Naive B cell (primary cell): ENCODE data around the gene ADAMTSL3. TPM values are rescaled to one million over a fixed set of nuclear protein-coding genes. Genes with fewer than 3 reads are reported as not detected.

Source experiments
- ATAC-seq, 2 donors: fragments of 150-1000 bp; cut with Tn5 transposase; 2 replicates each; pipeline ENCODE4 v1.10.0; 2021; ENCODE audit warnings: low read depth in 2 of 2, mild to moderate bottlenecking in 2 of 2, moderate library complexity in 2 of 2
- DNase-seq: peaks from one replicate; pipeline ENCODE4 v3.0.0; 2022
- H3K27ac Mint-ChIP-seq, 6 donors: one replicate each; pipeline ENCODE4 v1.8.0; 2020 to 2022; ENCODE audit warnings: mild to moderate bottlenecking in 6 of 6, mixed read lengths in 6 of 6, moderate library complexity in 5 of 6, inconsistent platforms in 2 of 6
- H3K27me3 Mint-ChIP-seq, 3 donors: one replicate each; pipeline ENCODE4 v1.8.0; 2021 to 2022; ENCODE audit warnings: mixed read lengths in 3 of 3, mild to moderate bottlenecking in 1 of 3
- H3K36me3 Mint-ChIP-seq, 2 donors: one replicate each; pipeline ENCODE4 v1.8.0; 2020 to 2022; ENCODE audit warnings: mixed read lengths in 2 of 2, inconsistent platforms in 1 of 2, mild to moderate bottlenecking in 1 of 2
- H3K4me1 Mint-ChIP-seq, 3 donors: one replicate each; pipeline ENCODE4 v1.8.0; 2020 to 2022; ENCODE audit warnings: mixed read lengths in 3 of 3, inconsistent platforms in 1 of 3, mild to moderate bottlenecking in 1 of 3, moderate library complexity in 1 of 3
- H3K4me3 Mint-ChIP-seq, 8 donors: one replicate each; pipeline ENCODE4 v1.8.0; 2020 to 2022; ENCODE audit warnings: mild to moderate bottlenecking in 8 of 8, mixed read lengths in 8 of 8, moderate library complexity in 8 of 8, inconsistent platforms in 2 of 8
- H3K9me3 Mint-ChIP-seq, 7 donors: one replicate each; pipeline ENCODE4 v1.8.0; 2020 to 2022; ENCODE audit warnings: mixed read lengths in 7 of 7, mild to moderate bottlenecking in 5 of 7, inconsistent platforms in 2 of 7, moderate library complexity in 1 of 7
- polyA plus RNA-seq, 6 donors: library from polyadenylated mRNA; unstranded; fragments of 300-500 nt; fragmentation: Illumina TruSeq; gene quantifications; one replicate each; pipeline ENCODE4 v1.2.3, GENCODE V29; 2021; ENCODE audit warnings: low read depth in 6 of 6

The ADAMTSL3 gene
- polyA plus RNA-seq, 6 donors from 2014 or later: not detected

DNA sequence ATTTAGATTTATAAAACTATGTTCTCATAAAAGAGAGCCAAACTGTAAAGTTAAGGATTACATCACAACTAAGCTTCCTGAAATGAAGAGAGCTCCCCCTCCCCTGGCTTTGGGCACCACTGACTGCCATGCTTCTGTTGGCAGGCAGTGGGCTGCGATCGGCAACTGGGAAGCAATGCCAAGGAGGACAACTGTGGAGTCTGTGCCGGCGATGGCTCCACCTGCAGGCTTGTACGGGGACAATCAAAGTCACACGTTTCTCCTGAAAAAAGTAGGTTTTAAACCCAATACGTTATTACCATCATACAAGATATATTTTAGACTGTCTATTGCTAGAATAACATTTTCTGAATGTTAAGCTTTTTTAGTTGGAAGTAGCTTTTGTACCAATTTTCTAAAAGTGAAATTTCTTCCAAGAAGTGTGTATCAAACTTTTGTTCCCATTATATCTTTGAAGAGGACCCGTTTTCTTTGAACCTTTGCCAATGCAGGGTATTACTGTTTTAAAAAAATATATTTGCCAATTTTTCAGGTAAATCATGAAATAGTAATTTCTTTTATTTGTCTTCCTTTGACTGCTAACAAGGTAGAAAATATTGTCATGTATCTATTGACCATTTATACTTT, 184.1 kb downstream of the ADAMTSL3 start:
- no peak overlapping the region for H3K4me3 Mint-ChIP-seq
- H3K36me3 Mint-ChIP-seq: no peaks in the 10 kb centered on the region
- no peak for DNase-seq
- peaks cover 0 to 4% (median 0%) of the 10 kb centered on the region in 3 donors for H3K27me3 Mint-ChIP-seq
- H3K27ac Mint-ChIP-seq: no peak overlapping the region
- H3K9me3 Mint-ChIP-seq: peaks cover 0 to 6% (median 0%) of the 10 kb centered on the region in 7 donors
- no peaks in the 10 kb centered on the region for H3K4me1 Mint-ChIP-seq
- no peak for ATAC-seq

DNA sequence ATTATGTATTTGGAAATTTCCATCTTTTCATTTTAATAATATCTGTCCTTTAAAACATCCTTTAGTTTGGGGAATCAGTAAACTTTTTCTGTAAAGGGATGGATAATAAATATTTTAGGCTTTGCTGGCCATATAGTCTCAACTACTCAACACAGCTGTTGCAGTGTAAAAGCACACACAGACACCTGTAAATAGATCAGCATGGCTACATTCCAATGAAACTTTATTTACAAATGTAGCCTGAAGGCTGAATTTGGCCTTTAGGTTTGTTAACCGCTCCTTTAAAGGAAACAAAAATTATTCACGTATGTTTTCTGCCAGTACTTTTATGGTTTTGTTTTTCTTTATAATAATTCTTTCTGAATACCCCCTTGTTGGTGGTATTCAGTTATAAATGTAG, 184.8 kb downstream of the ADAMTSL3 start:
- H3K9me3 Mint-ChIP-seq: peaks cover 0 to 6% (median 0%) of the 10 kb centered on the region in 7 donors
- H3K27ac Mint-ChIP-seq: no peak overlapping the region
- DNase-seq: no peak
- peaks cover 0 to 4% (median 0%) of the 10 kb centered on the region in 3 donors for H3K27me3 Mint-ChIP-seq
- H3K4me3 Mint-ChIP-seq: no peak overlapping the region
- H3K4me1 Mint-ChIP-seq: no peaks in the 10 kb centered on the region
- no peak for ATAC-seq
- H3K36me3 Mint-ChIP-seq: no peaks in the 10 kb centered on the region

DNA sequence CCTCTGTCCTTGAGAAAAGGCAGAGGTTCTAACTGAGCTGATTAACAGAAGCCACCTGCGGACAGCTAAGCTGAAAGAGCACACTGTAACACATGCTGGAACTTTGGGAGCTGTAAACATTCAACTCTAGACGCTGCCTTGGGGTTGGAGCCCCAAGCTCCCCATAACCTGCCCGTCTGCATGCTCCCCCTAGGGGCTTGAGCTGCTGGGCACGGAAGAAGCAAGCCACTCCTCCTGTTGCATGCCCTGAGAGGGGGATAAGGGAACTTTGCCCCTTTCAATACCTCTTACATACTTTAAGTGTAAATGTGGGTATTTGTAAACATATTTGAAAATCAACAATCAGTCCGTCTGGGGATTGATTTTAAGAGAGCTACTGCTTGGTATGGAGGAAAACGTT, 188.4 kb downstream of the ADAMTSL3 start:
- Mint-ChIP-seq H3K27me3 (peaks cover 0 to 8% (median 7%) of the 10 kb centered on the region in 3 donors), H3K27ac (no peak overlapping the region), H3K36me3 (no peaks in the 10 kb centered on the region), H3K9me3 (peaks cover 0 to 11% (median 0%) of the 10 kb centered on the region in 7 donors), H3K4me1 (no peaks in the 10 kb centered on the region), H3K4me3 (no peak overlapping the region)
- no peak for ATAC-seq
- DNase-seq: no peak

- H3K4me3 Mint-ChIP-seq: no peak overlapping the region
- H3K27ac Mint-ChIP-seq: no peak overlapping the region
- H3K4me1 Mint-ChIP-seq: no peaks in the 10 kb centered on the region
- DNase-seq: no peak
- no peaks in the 10 kb centered on the region for H3K36me3 Mint-ChIP-seq
- peaks cover 0 to 8% (median 7%) of the 10 kb centered on the region in 3 donors for H3K27me3 Mint-ChIP-seq
- no peak for ATAC-seq
- peaks cover 0 to 11% (median 0%) of the 10 kb centered on the region in 7 donors for H3K9me3 Mint-ChIP-seq
These were observed 189.5 kb downstream of the ADAMTSL3 start for GRCh38 chr15:83843471-83843871.

GRCh38 chr15:83844742-83845141, 190.8 kb downstream of the ADAMTSL3 start:
- no peak for ATAC-seq
- Mint-ChIP-seq H3K27ac (no peak overlapping the region), H3K4me3 (no peak overlapping the region), H3K4me1 (no peaks in the 10 kb centered on the region), H3K36me3 (no peaks in the 10 kb centered on the region), H3K27me3 (peaks cover 0 to 7% (median 4%) of the 10 kb centered on the region in 3 donors), H3K9me3 (peaks cover 0 to 11% (median 0%) of the 10 kb centered on the region in 7 donors)
- no peak for DNase-seq

DNA sequence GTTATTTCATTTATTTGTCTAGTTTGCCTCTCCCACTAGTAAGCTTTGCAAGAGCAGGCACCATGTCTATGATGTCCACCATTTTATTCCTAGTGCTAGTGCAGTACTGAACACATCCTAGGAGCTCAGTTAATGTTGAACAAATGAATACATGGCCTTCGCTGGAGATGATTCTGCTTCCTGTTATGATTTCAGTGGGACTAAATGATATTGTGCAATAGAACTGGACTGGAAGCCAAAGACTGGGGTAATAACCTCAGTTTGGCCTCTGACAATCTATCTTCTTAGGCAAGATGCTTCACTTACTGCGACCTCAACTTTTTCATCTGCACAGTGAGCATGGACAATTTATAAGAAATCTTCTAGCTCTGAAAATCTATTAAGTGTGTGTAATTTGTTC, 191.3 kb downstream of the ADAMTSL3 start:
- H3K36me3 Mint-ChIP-seq: no peaks in the 10 kb centered on the region
- DNase-seq: no peak
- H3K27me3 Mint-ChIP-seq: peaks cover 0 to 7% (median 4%) of the 10 kb centered on the region in 3 donors
- H3K27ac Mint-ChIP-seq: no peak overlapping the region
- no peak for ATAC-seq
- peaks cover 0 to 7% (median 0%) of the 10 kb centered on the region in 7 donors for H3K9me3 Mint-ChIP-seq
- H3K4me3 Mint-ChIP-seq: no peak overlapping the region
- no peaks in the 10 kb centered on the region for H3K4me1 Mint-ChIP-seq

GRCh38 chr15:83846847-83847246, 192.9 kb downstream of the ADAMTSL3 start:
- peaks cover 0 to 5% (median 0%) of the 10 kb centered on the region in 7 donors for H3K9me3 Mint-ChIP-seq
- no peaks in the 10 kb centered on the region for H3K4me1 Mint-ChIP-seq
- H3K36me3 Mint-ChIP-seq: no peaks in the 10 kb centered on the region
- H3K4me3 Mint-ChIP-seq: no peak overlapping the region
- no peak overlapping the region for H3K27ac Mint-ChIP-seq
- peaks cover 0 to 7% (median 4%) of the 10 kb centered on the region in 3 donors for H3K27me3 Mint-ChIP-seq
- DNase-seq (no peak), ATAC-seq (no peak)

DNA sequence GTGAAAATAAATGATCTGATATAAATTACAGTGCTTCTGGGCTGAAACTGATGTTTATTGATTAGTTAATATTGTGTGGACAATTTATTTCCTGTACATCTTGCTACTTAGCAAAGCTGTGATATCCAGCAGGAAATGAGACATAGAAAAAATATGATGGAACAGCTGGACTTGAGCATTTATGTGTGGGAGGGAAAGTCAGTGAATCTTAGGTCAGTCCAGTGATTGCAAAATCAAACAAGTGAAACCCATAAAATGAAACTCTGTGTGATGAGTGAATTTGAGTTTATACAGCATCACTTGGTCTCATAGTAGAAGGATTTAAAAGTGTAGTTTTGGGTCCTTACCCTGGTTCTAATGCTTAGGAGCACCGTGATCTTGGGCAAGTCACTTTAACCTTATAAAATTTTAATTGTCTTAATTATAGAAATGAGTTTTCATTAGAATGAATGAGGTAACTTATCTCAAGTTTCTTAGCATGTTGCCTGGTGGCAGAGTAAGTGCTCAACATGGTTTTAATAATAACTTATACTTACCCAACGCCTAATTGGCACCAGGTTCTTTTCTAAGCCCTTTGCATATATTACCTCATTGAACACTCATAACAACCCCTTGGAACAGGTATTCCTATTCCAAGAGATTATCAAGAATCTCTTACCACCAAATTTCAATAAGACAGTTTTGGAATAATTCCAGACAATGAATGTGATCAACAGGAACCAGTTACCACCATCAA, 194.6 kb downstream of the ADAMTSL3 start:
- H3K27me3 Mint-ChIP-seq: peaks cover 0 to 7% (median 4%) of the 10 kb centered on the region in 3 donors
- no peak overlapping the region for H3K4me3 Mint-ChIP-seq
- ATAC-seq (no peak), DNase-seq (no peak)
- no peak overlapping the region for H3K27ac Mint-ChIP-seq
- H3K9me3 Mint-ChIP-seq: peaks cover 0 to 5% (median 0%) of the 10 kb centered on the region in 7 donors
- H3K4me1 Mint-ChIP-seq: no peaks in the 10 kb centered on the region
- no peaks in the 10 kb centered on the region for H3K36me3 Mint-ChIP-seq

DNA sequence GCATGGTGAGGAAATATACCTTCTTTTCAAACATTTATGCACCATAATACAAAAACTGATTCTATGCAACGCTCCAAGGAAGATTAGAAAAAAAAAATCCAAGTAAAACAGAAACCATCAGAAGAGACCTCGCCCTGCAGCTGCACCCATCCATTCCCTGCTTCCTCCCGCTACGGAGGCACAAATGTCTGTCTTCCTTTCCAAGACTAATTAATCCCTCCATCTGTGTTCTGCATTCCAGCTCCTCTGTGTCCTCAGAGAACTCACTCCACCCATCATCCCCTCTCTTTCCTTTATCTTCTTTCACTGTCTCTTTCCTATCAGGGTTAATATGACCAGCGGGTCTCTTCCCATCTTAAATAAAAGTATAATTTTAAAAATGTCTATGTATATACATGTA, 196.1 kb downstream of the ADAMTSL3 start:
- peaks cover 0 to 3% (median 0%) of the 10 kb centered on the region in 3 donors for H3K27me3 Mint-ChIP-seq
- no peaks in the 10 kb centered on the region for H3K36me3 Mint-ChIP-seq
- peaks cover 0 to 1% (median 0%) of the 10 kb centered on the region in 7 donors for H3K9me3 Mint-ChIP-seq
- no peak for DNase-seq
- no peak overlapping the region for H3K4me3 Mint-ChIP-seq
- H3K4me1 Mint-ChIP-seq: no peaks in the 10 kb centered on the region
- no peak for ATAC-seq
- no peak overlapping the region for H3K27ac Mint-ChIP-seq

- H3K27ac Mint-ChIP-seq: no peak overlapping the region
- H3K9me3 Mint-ChIP-seq: peaks cover 0 to 4% (median 0%) of the 10 kb centered on the region in 7 donors
- no peaks in the 10 kb centered on the region for H3K27me3 Mint-ChIP-seq
- no peak overlapping the region for H3K4me3 Mint-ChIP-seq
- H3K36me3 Mint-ChIP-seq: no peaks in the 10 kb centered on the region
- DNase-seq (no peak), ATAC-seq (no peak)
- H3K4me1 Mint-ChIP-seq: no peaks in the 10 kb centered on the region
These were observed 196.8 kb downstream of the ADAMTSL3 start for GRCh38 chr15:83850501-83851245.

DNA sequence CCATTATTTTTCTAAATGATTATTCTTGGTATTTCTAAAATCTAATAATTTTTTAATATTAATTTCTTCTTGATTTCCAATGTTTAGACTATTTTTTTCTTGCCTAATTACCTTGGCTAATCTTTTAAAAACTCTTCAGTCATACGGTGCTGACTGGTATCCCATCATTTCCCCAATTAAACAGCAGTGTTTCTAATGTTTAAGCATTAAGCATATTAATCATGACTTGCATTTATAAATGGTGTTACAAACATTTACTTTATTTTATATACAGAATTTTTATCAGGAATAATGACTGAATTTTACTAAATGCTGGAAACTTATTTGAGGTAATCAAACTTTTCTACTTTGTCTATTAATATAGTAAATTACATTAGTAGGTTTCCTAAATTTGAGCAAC, 199.3 kb downstream of the ADAMTSL3 start:
- ATAC-seq: no peak
- no peaks in the 10 kb centered on the region for H3K36me3 Mint-ChIP-seq

DNA sequence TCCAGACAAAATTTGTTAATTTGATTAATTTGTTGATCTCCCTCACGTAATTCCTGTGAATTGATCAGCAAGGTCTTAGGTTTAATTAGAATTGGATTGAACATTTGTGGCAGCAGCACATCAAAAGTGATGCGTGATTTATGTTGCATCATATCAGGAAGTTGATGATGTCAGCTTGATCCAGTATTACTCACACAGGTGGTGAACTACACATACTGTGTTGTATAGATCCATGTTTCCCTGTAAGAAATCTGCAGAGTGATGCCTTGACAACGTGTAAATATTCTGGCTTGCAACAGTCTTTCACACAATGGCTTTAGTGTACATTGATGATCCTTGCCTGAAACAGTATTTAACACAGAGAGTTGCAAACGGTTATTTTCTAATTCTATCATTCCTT, 200.4 kb downstream of the ADAMTSL3 start:
- peaks cover 0 to 4% (median 0%) of the 10 kb centered on the region in 3 donors for H3K27me3 Mint-ChIP-seq
- H3K9me3 Mint-ChIP-seq: peaks cover 0 to 4% (median 0%) of the 10 kb centered on the region in 7 donors
- H3K27ac Mint-ChIP-seq: no peak overlapping the region
- DNase-seq (no peak), ATAC-seq (no peak)
- H3K36me3 Mint-ChIP-seq: no peaks in the 10 kb centered on the region
- no peaks in the 10 kb centered on the region for H3K4me1 Mint-ChIP-seq
- no peak overlapping the region for H3K4me3 Mint-ChIP-seq

More for the DNA sequence above, 199.3 kb downstream of the ADAMTSL3 start:
- Mint-ChIP-seq H3K27me3 (no peaks in the 10 kb centered on the region), H3K4me3 (no peak overlapping the region), H3K9me3 (peaks cover 0 to 4% (median 0%) of the 10 kb centered on the region in 7 donors), H3K27ac (no peak overlapping the region), H3K4me1 (no peaks in the 10 kb centered on the region)
- DNase-seq: no peak

DNA sequence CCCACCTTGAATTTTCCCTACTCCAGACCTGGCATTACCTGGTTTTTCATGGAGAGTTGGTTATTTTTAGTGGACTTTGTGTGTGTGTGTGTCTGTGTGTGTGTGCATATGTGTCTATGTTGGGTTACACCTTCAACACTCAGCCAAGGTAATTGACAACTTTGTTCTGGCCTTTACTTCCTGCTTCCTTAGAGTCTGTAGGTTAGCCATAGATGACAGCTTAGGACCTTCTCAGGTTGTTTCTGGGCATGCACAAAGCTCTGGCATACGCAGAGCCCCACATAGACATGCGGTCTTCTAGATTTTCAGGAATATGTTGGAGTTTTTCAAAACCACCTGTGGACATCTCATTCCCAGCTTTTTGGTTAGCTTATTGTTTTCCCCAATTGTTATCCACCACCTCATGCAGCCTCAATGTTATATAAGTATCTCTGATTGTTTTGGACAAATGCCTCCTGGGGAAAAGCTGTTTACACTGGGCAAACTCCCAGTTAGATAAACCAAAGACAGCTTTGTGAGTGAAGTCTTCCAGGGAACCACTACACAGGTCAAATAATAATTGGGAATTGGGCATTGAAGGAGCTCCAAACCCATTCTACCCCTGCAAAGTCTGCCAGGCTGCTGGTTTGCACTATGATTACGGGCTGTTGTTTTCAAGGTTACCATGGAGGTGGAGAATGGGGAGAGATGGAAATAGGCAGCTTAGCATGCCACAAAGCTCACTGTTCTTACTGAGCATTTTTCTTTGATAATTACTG, 201.2 kb downstream of the ADAMTSL3 start:
- DNase-seq: no peak
- no peaks in the 10 kb centered on the region for H3K4me1 Mint-ChIP-seq
- peaks cover 0 to 4% (median 0%) of the 10 kb centered on the region in 3 donors for H3K27me3 Mint-ChIP-seq
- no peak overlapping the region for H3K27ac Mint-ChIP-seq
- no peaks in the 10 kb centered on the region for H3K36me3 Mint-ChIP-seq
- no peak overlapping the region for H3K4me3 Mint-ChIP-seq
- H3K9me3 Mint-ChIP-seq: peaks cover 0 to 4% (median 0%) of the 10 kb centered on the region in 7 donors
- ATAC-seq: no peak
